ENCODE measurements around the gene TSPAN18.

TSPAN18 gene

GRCh38 chr11:44876194-44876723 is 149.5 kb downstream of the TSPAN18 start:
- FAIRE-seq, result no peak

GRCh38 chr11:44876906-44877305 is 150.1 kb downstream of the TSPAN18 start:
- FAIRE-seq, result no peak

GRCh38 chr11:44877571-44878497 is 151.1 kb downstream of the TSPAN18 start:
- no peak for FAIRE-seq

GRCh38 chr11:44878711-44879110 is 151.9 kb downstream of the TSPAN18 start:
- FAIRE-seq, result no peak

GRCh38 chr11:44879432-44879831 is 152.7 kb downstream of the TSPAN18 start:
- FAIRE-seq, result no peak

GRCh38 chr11:44880511-44880910 is 153.7 kb downstream of the TSPAN18 start:
- FAIRE-seq, result no peak

- no peak for FAIRE-seq
These were observed 154.2 kb downstream of the TSPAN18 start for GRCh38 chr11:44880953-44881352.

- no peak for FAIRE-seq
These were observed 156.5 kb downstream of the TSPAN18 start for GRCh38 chr11:44883277-44883676.

- FAIRE-seq, result no peak
These were observed 157.3 kb downstream of the TSPAN18 start for GRCh38 chr11:44884056-44884455.

- FAIRE-seq, result no peak
These were observed 158.5 kb downstream of the TSPAN18 start for GRCh38 chr11:44885065-44885810.

GRCh38 chr11:44885919-44886789 is 159.4 kb downstream of the TSPAN18 start:
- no peak for FAIRE-seq

- no peak for FAIRE-seq
These were observed 160.0 kb downstream of the TSPAN18 start for GRCh38 chr11:44886790-44887140.

GRCh38 chr11:44887636-44888035 is 160.9 kb downstream of the TSPAN18 start:
- FAIRE-seq, result no peak

- no peak for FAIRE-seq
These were observed 162.5 kb downstream of the TSPAN18 start for GRCh38 chr11:44889266-44889665.

GRCh38 chr11:44892843-44893242 is 166.1 kb downstream of the TSPAN18 start:
- FAIRE-seq, result no peak

- no peak for FAIRE-seq
These were observed 166.6 kb downstream of the TSPAN18 start for GRCh38 chr11:44893308-44893822.

- peak; percentile 37 for FAIRE-seq
These were observed 167.3 kb downstream of the TSPAN18 start for GRCh38 chr11:44893846-44894617.

- FAIRE-seq, result no peak
These were observed 173.2 kb downstream of the TSPAN18 start for GRCh38 chr11:44899959-44900358.

GRCh38 chr11:44901120-44901633 is 174.4 kb downstream of the TSPAN18 start:
- FAIRE-seq, result no peak

- FAIRE-seq, result no peak
These were observed 175.0 kb downstream of the TSPAN18 start for GRCh38 chr11:44901786-44902185.

GRCh38 chr11:44903035-44903434 is 176.3 kb downstream of the TSPAN18 start:
- no peak for FAIRE-seq
